ENCODE results near the gene TAGLN. TPM values are rescaled to one million over a fixed set of nuclear protein-coding genes. Genes with fewer than 3 reads are reported as not detected.

The TAGLN gene
- total RNA-seq, 1 donor from 2014 or later: 97.9 TPM

DNA sequence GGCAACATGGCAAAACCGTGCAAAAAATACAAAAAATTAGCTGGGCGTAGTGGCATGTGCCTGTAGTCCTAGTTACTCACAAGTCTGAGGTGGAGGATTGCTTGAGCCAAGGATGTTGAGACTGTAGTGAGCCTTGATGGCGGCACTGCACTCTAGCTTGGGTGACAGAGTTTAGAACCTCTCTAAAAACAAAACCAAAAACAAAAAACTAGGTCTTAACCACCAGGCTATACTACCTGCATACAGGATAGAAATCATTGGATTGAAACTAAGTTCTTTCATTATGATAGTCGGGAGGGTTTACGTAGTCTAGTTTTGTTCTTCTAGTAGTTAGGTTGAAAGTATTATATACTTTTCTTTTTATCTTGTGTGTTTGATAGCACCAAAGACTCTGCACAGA is 39.1 kb downstream of the TAGLN start:
- Mint-ChIP-seq H3K4me3 (no peak overlapping the region), H3K9me3 (no peaks in the 10 kb centered on the region), H3K36me3 (peaks cover 15% of the 10 kb centered on the region), H3K4me1 (ENCODE audit: unreplicated experiment) (peaks cover 13% of the 10 kb centered on the region), H3K27me3 (no peaks in the 10 kb centered on the region), H3K27ac (no peak overlapping the region)
- no peak for DNase-seq (ENCODE audit: extremely low spot score, unreplicated experiment)
- TF ChIP-seq CTCF (conservative IDR thresholded peaks at IDR 0.05): no peak

- H3K36me3 Mint-ChIP-seq: peaks cover 18% of the 10 kb centered on the region
- H3K4me1 Mint-ChIP-seq (ENCODE audit: unreplicated experiment): peaks cover 2% of the 10 kb centered on the region
- no peaks in the 10 kb centered on the region for H3K9me3 Mint-ChIP-seq
- H3K4me3 Mint-ChIP-seq: no peak overlapping the region
- no peak overlapping the region for H3K27ac Mint-ChIP-seq
- no peaks in the 10 kb centered on the region for H3K27me3 Mint-ChIP-seq
- no peak for TF ChIP-seq CTCF (conservative IDR thresholded peaks at IDR 0.05)
- DNase-seq (ENCODE audit: extremely low spot score, unreplicated experiment): no peak
Observed at GRCh38 chr11:117239295-117239694, 40.1 kb downstream of the TAGLN start.

DNA sequence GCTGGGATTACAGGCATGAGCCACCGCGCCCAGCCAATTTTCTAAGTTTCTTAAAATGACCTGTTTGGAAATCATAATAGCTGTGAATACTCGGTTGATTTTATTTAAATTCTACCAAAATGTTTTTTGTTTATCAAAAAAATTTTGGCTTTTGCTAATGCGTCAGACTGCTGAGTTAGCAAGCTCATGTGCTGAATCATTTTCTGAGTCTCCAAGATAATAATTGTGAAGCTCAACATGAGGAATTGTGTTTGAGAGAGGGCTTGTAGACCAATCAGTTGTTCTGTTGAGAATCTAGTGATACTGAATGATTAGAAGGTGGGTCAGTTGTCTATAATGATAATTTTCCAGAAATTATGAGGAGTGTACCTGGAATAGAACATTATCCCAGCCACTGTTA is 49.2 kb downstream of the TAGLN start:
- no peak overlapping the region for H3K27ac Mint-ChIP-seq
- no peak overlapping the region for H3K4me3 Mint-ChIP-seq
- H3K9me3 Mint-ChIP-seq: no peaks in the 10 kb centered on the region
- no peaks in the 10 kb centered on the region for H3K4me1 Mint-ChIP-seq (ENCODE audit: unreplicated experiment)
- DNase-seq (ENCODE audit: extremely low spot score, unreplicated experiment): no peak
- H3K27me3 Mint-ChIP-seq: no peaks in the 10 kb centered on the region
- H3K36me3 Mint-ChIP-seq: peaks cover 42% of the 10 kb centered on the region
- TF ChIP-seq CTCF (conservative IDR thresholded peaks at IDR 0.05): no peak

DNA sequence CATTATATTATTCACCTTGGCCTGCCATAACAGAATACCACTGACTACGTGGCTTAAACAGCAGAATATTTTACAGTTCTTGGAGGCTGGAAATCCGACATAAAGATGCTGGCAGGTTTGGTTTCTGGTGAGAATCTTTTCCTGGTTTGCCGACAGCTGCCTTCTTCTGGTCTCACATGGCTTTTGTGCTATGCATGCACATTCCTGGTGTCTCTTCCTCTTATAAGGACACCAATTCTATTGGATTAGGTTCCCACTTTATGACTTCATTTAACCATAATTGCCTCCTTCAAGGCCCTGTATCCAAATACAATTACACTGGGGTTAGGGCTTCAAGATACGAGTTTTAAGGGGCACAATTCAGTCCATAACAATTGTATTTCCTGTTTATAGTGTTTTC is 50.4 kb downstream of the TAGLN start:
- no peaks in the 10 kb centered on the region for H3K27me3 Mint-ChIP-seq
- TF ChIP-seq CTCF (conservative IDR thresholded peaks at IDR 0.05): no peak
- H3K4me3 Mint-ChIP-seq: no peak overlapping the region
- no peak overlapping the region for H3K27ac Mint-ChIP-seq
- H3K36me3 Mint-ChIP-seq: peaks cover 40% of the 10 kb centered on the region
- no peaks in the 10 kb centered on the region for H3K9me3 Mint-ChIP-seq
- no peak for DNase-seq (ENCODE audit: extremely low spot score, unreplicated experiment)
- H3K4me1 Mint-ChIP-seq (ENCODE audit: unreplicated experiment): no peaks in the 10 kb centered on the region

- Mint-ChIP-seq H3K4me1 (ENCODE audit: unreplicated experiment) (no peaks in the 10 kb centered on the region), H3K36me3 (peaks cover 38% of the 10 kb centered on the region), H3K27me3 (no peaks in the 10 kb centered on the region), H3K4me3 (no peak overlapping the region), H3K9me3 (no peaks in the 10 kb centered on the region), H3K27ac (no peak overlapping the region)
- TF ChIP-seq CTCF (conservative IDR thresholded peaks at IDR 0.05): no peak
- no peak for DNase-seq (ENCODE audit: extremely low spot score, unreplicated experiment)
Observed at GRCh38 chr11:117251506-117251905, 52.3 kb downstream of the TAGLN start.

DNA sequence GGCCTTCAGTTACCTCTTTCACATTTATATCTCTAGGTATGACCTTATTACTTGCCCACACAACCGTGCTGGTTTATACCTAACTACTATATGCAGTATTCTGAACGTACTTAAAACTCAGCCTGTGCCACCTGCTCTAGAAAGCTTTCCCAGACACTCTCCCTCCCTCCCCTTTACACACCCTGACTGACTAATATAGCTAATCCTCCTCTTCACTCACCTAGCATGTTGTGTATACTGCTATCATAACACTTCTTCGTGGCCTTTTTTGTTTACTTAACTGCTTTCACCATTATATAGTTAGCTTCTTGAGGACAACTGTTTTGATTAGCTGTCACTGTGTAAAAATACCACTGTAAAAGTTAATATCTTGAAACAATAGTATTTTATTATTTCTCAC is 56.8 kb downstream of the TAGLN start:
- no peak for TF ChIP-seq CTCF (conservative IDR thresholded peaks at IDR 0.05)
- Mint-ChIP-seq H3K27ac (no peak overlapping the region), H3K4me3 (no peak overlapping the region), H3K27me3 (no peaks in the 10 kb centered on the region), H3K9me3 (no peaks in the 10 kb centered on the region), H3K4me1 (ENCODE audit: unreplicated experiment) (no peaks in the 10 kb centered on the region), H3K36me3 (peaks cover 34% of the 10 kb centered on the region)
- DNase-seq (ENCODE audit: extremely low spot score, unreplicated experiment): no peak
